GM12878 (cell line): ENCODE results near the gene HAGHL. TPM values are rescaled to one million over a fixed set of nuclear protein-coding genes. Genes with fewer than 3 reads are reported as not detected.
A peak's percentile ranks its signal among the peaks of the same experiment; 100 is the strongest.

Source experiments
- ATAC-seq: fragments of 200-7000 bp; cut with Tn5 transposase; 3 replicates; pipeline ENCODE4 v1.9.1; 2020; ENCODE audit warnings: mild to moderate bottlenecking, moderate library complexity
- BruUV-seq: library from RNA; stranded (reverse); fragments of 400-500 nt; replicated peaks from 2 replicates; lab custom pipeline; 2021; lab: Mats Ljungman, UMichigan
- CTCF ChIA-PET: fragments of 300-600 bp; sonication (Branson Sonifier 250); formaldehyde crosslinking; extraction: SDS; loops from one replicate; lab custom pipeline; 2021; ENCODE audit warnings: inconsistent platforms; lab: Yijun Ruan, JAX
- POLR2A ChIA-PET: fragments of 350-600 bp; formaldehyde crosslinking; extraction: SDS; loops from one replicate; lab custom pipeline; 2021; ENCODE audit warnings: inconsistent platforms; lab: Charles Lee
- RAD21 ChIA-PET: fragments of 300-600 bp; sonication (Branson Sonifier 250); formaldehyde crosslinking; loops from one replicate; lab custom pipeline; 2023; ENCODE audit warnings: antibody characterized with exemption; ENCODE audit not compliant: unreplicated experiment; lab: Charles Lee
- SMC1A ChIA-PET: fragments of 300-600 bp; sonication (Branson Sonifier 250); formaldehyde crosslinking; loops from one replicate; lab custom pipeline; 2023; ENCODE audit not compliant: unreplicated experiment, uncharacterized antibody; lab: Charles Lee
- DNase-seq: peaks from one replicate; pipeline ENCODE4 v3.0.0-alpha.2; 2011; ENCODE audit warnings: low read depth, low spot score
- FAIRE-seq: peaks from 3 replicates; lab custom pipeline; 2011; peaks lifted over from hg19 to GRCh38; lab: Jason Lieb, UNC
- H2AFZ ChIP-seq: 2 replicates; pipeline ENCODE4 v1.6.0; 2011; ENCODE audit warnings: low read depth, low read length, control low read depth; ENCODE audit not compliant: control insufficient read depth
- H3K27ac ChIP-seq: 2 replicates; pipeline ENCODE4 v1.5.1; 2011; ENCODE audit warnings: control low read depth; ENCODE audit not compliant: control insufficient read depth, insufficient read depth
- H3K27me3 ChIP-seq, 2 experiments: replicated peaks in 1 of 2; 2 replicates each; pipeline versions ENCODE4 v1.6.0 to v1.6.1; 2011; ENCODE audit warnings: low read length in 1 of 2; ENCODE audit not compliant: control insufficient read depth in 2 of 2, insufficient read depth in 2 of 2
- H3K36me3 ChIP-seq, 2 experiments: 2 replicates each; pipeline ENCODE4 v1.5.1; 2011; ENCODE audit warnings: low read length in 1 of 2; ENCODE audit not compliant: control insufficient read depth in 2 of 2, insufficient read depth in 2 of 2
- H3K4me1 ChIP-seq: 2 replicates; pipeline ENCODE4 v1.6.1; 2011; ENCODE audit warnings: mild to moderate bottlenecking, low read length, moderate library complexity, mixed read lengths; ENCODE audit not compliant: control insufficient read depth, insufficient read depth
- H3K4me2 ChIP-seq: 2 replicates; pipeline ENCODE4 v1.6.0; 2011; ENCODE audit warnings: control low read depth; ENCODE audit not compliant: control insufficient read depth, insufficient read depth
- H3K4me3 ChIP-seq: fragments of 200-600 bp; sonication (generic); 2 replicates; pipeline ENCODE4 v1.5.1; 2016
- H3K79me2 ChIP-seq: 2 replicates; pipeline ENCODE4 v1.6.0; 2011; ENCODE audit warnings: low read length; ENCODE audit not compliant: control insufficient read depth, insufficient read depth
- H3K9ac ChIP-seq: 2 replicates; pipeline ENCODE4 v1.8.0; 2011; ENCODE audit warnings: low read length, control low read depth, mixed read lengths; ENCODE audit not compliant: control insufficient read depth, insufficient read depth
- H3K9me3 ChIP-seq: replicated peaks from 3 replicates; pipeline ENCODE4 v1.5.1; 2011; ENCODE audit warnings: mild to moderate bottlenecking, low read length; ENCODE audit not compliant: control insufficient read depth, insufficient read depth
- H4K20me1 ChIP-seq: 2 replicates; pipeline ENCODE4 v1.6.0; 2011; ENCODE audit not compliant: control insufficient read depth, insufficient read depth
- CBX3 ChIP-seq: fragments of 200-600 bp; sonication (generic); IDR thresholded peaks from 2 replicates; pipeline ENCODE4 v1.6.1; 2016; ENCODE audit warnings: low read depth, borderline replicate concordance
- DPF2 ChIP-seq: fragments of 450-650 bp; IDR thresholded peaks from 2 replicates; pipeline ENCODE4 v1.6.1; 2017; ENCODE audit warnings: mild to moderate bottlenecking
- GATAD2B ChIP-seq: fragments of 450-650 bp; conservative IDR thresholded peaks from 2 replicates; pipeline ENCODE4 v1.6.1; 2017; ENCODE audit warnings: low read depth, mild to moderate bottlenecking, moderate library complexity
- IKZF1 ChIP-seq: fragments of 450-650 bp; conservative IDR thresholded peaks from 2 replicates; pipeline ENCODE4 v1.6.1; 2017; ENCODE audit warnings: antibody characterized with exemption, mild to moderate bottlenecking
- KLF5 ChIP-seq: fragments of 450-650 bp; IDR thresholded peaks from 2 replicates; pipeline ENCODE4 v1.6.1; 2014; ENCODE audit warnings: mild to moderate bottlenecking; ENCODE audit not compliant: partially characterized antibody
- PML ChIP-seq: IDR thresholded peaks from 2 replicates; pipeline ENCODE4 v1.6.1; 2012; ENCODE audit warnings: low read length, inconsistent platforms
- RAD51 ChIP-seq: fragments of 450-650 bp; IDR thresholded peaks from 2 replicates; pipeline ENCODE4 v1.6.1; 2016; ENCODE audit warnings: moderate library complexity, mild to moderate bottlenecking, inconsistent platforms
- RFX5 ChIP-seq: IDR thresholded peaks from 2 replicates; pipeline ENCODE4 v1.6.1; 2011; ENCODE audit warnings: low read depth, low read length, improper control_type of control experiment
- ZBED1 ChIP-seq: IDR thresholded peaks from 2 replicates; pipeline ENCODE4 v1.6.1; 2016; ENCODE audit warnings: borderline replicate concordance
- WGBS: methylation state at CpG from one replicate; pipeline ENCODE4 v1.1.6; 2016; ENCODE audit warnings: low lambda C conversion rate; ENCODE audit not compliant: insufficient replicate concordance, insufficient coverage; ENCODE audit errors: missing lambda C conversion rate; 5-methylcytosine and 5-hydroxymethylcytosine counted together
- in situ Hi-C: fragments of 300-500 bp; cut with MboI; formaldehyde crosslinking; loops from 9 replicates; pipeline ENCODE4 v1.14.3; 2018; ENCODE audit warnings: mixed read lengths
- intact Hi-C: fragments of 100-400 bp; cut with micrococcal nuclease; formaldehyde crosslinking; loops from one replicate; pipeline ENCODE4 v1.14.2; 2022; ENCODE audit not compliant: unreplicated experiment
- polyA plus RNA-seq, 11 experiments: library from polyadenylated mRNA; depleted of rRNA in 4 of 11; unstranded in 6 of 11; stranded (reverse) in 5 of 11; fragments of >200 nt; fragmentation: Nextera tagmentation in 4 of 11; fragmentation: Illumina TruSeq in 1 of 11; extraction: Ambion mirVana in 4 of 11; extraction: Trizol in 1 of 11; gene quantifications; 1 replicate in 1 of 11; 2 replicates in 10 of 11; pipeline versions ENCODE4 v1.2.1 to v1.2.3, GENCODE V29; 2011 to 2016; ENCODE audit warnings: inconsistent platforms in 2 of 11, missing spikeins in 2 of 11, low read depth in 1 of 11
- total RNA-seq, 4 experiments: library from RNA; depleted of rRNA in 3 of 4; stranded (reverse); fragments of >200 nt in 3 of 4; fragmentation: Illumina TruSeq in 1 of 4; extraction: Trizol in 1 of 4; gene quantifications; 2 replicates each; pipeline versions ENCODE4 v1.2.1 to v1.2.3, GENCODE V29; 2013 to 2021
- TF ChIP-seq, protein P1 (sequence below): fragments of 450-650 bp; conservative IDR thresholded peaks from 2 replicates; pipeline ENCODE4 v1.6.1; 2017; ENCODE audit warnings: mild to moderate bottlenecking, moderate library complexity
- TF ChIP-seq, protein P2 (sequence below): fragments of 450-650 bp; IDR thresholded peaks from 2 replicates; pipeline ENCODE4 v1.6.1; 2017; ENCODE audit warnings: mild to moderate bottlenecking, moderate library complexity
- TF ChIP-seq, protein P3 (sequence below): IDR thresholded peaks from 2 replicates; pipeline ENCODE4 v1.6.1; 2012; ENCODE audit warnings: low read depth, low read length, improper control_type of control experiment

HAGHL gene
- total and polyA plus RNA-seq, 10 of the 15 experiments (the other 5 are each of a cell fraction or from before 2014, with no cell fraction given) = 0.23 to 44.6 (median 16.4) TPM

DNA sequence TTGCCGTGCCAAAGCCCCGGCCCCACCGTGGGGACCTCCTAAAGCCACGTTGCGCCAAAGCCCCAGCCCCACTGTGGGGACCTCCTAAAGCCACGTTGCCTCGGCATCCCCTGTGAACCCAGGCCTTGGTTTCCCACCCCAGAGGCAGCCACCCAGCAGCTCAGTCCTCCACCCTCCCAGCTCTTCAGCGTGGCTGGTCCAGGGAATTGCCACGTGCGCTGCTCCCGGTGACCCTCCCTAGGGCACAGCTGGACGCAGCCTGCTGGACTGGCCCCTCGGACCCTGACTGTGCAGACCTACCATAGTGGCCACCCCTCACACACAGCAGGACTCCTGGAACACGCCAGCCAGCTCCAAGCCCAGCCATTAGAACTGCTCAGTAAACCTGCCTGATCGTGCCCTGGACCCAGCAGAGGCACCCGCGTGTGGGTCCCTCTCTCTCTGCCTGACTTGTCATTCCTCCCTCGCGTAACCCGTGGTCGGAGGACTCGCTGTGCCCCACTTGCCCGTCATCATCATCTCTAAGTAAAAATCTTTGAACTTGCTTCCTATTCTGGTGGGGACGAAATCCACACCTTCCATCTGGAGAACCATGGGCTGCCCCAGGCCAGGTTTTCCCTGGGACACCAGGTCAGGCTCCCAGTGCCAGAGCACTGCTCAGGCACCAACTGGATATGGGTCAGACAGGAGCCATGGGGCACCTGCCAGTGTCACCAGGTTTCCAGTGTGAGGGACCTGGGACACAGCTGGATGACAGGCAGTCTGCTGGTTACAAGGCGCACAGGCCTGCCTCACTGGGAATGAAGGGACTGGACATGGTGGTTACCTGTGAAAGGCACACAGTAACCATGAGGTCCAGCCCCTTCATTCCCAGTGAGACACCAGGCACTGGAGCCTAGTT lies 8.3 kb downstream of the HAGHL start:
- Histone ChIP-seq H3K4me2 (peak overlapping the region; percentile 79), H3K79me2 (peaks cover 11% of the 10 kb centered on the region), H3K4me1 (peaks cover 42% of the 10 kb centered on the region), H3K4me3 (peak overlapping the region; percentile 49; the same call in 1 of the 2 replicates), H2AFZ (no peak overlapping the region), H3K36me3 (peaks cover 7 to 9% of the 10 kb centered on the region in 2 experiments; a peak in 3 of 4 replicates), H3K9ac (peak overlapping the region; percentile 56), H3K9me3 (no peaks in the 10 kb centered on the region), H3K27me3 (no peaks in the 10 kb centered on the region), H4K20me1 (no peaks in the 10 kb centered on the region), H3K27ac (peak overlapping the region; percentile 83)
- WGBS = 85% methylated on average over 25 of the region's 25 CpGs
- in situ Hi-C loops (no loop called here), intact Hi-C loops (no loop called here)
- DNase-seq (no peak), FAIRE-seq (no peak), ATAC-seq (no peak)
- RAD21 ChIA-PET = no interaction called here
- CTCF ChIA-PET = interaction anchor here (1.4 to 3.5 kb wide), 3 partner anchors 13 to 23 kb away, joined by 3 to 17 read pairs (median 13); partner anchors contain the start of gene ANTKMT
- POLR2A ChIA-PET = interaction anchor here (0.9 to 7.3 kb wide), 3 partner anchors 8 to 40 kb away, joined by 3 to 60 read pairs (median 3); partner anchors contain the start of genes CCDC78 and HAGHL
- SMC1A ChIA-PET = interaction anchor here (1.5 kb wide), 1 partner anchor 23 kb away, joined by 3 read pairs; no protein-coding TSS in a partner anchor
- BruUV-seq = no TSS peak
- TF ChIP-seq PML (no peak), KLF5 (no peak), RAD51 (no peak), RFX5 (no peak), IKZF1 (no peak), GATAD2B (no peak), ZBED1 (no peak), CBX3 (no peak), DPF2 (no peak)
- TF ChIP-seq, protein P1, sequence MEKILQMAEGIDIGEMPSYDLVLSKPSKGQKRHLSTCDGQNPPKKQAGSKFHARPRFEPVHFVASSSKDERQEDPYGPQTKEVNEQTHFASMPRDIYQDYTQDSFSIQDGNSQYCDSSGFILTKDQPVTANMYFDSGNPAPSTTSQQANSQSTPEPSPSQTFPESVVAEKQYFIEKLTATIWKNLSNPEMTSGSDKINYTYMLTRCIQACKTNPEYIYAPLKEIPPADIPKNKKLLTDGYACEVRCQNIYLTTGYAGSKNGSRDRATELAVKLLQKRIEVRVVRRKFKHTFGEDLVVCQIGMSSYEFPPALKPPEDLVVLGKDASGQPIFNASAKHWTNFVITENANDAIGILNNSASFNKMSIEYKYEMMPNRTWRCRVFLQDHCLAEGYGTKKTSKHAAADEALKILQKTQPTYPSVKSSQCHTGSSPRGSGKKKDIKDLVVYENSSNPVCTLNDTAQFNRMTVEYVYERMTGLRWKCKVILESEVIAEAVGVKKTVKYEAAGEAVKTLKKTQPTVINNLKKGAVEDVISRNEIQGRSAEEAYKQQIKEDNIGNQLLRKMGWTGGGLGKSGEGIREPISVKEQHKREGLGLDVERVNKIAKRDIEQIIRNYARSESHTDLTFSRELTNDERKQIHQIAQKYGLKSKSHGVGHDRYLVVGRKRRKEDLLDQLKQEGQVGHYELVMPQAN = no peak
- TF ChIP-seq, protein P2, sequence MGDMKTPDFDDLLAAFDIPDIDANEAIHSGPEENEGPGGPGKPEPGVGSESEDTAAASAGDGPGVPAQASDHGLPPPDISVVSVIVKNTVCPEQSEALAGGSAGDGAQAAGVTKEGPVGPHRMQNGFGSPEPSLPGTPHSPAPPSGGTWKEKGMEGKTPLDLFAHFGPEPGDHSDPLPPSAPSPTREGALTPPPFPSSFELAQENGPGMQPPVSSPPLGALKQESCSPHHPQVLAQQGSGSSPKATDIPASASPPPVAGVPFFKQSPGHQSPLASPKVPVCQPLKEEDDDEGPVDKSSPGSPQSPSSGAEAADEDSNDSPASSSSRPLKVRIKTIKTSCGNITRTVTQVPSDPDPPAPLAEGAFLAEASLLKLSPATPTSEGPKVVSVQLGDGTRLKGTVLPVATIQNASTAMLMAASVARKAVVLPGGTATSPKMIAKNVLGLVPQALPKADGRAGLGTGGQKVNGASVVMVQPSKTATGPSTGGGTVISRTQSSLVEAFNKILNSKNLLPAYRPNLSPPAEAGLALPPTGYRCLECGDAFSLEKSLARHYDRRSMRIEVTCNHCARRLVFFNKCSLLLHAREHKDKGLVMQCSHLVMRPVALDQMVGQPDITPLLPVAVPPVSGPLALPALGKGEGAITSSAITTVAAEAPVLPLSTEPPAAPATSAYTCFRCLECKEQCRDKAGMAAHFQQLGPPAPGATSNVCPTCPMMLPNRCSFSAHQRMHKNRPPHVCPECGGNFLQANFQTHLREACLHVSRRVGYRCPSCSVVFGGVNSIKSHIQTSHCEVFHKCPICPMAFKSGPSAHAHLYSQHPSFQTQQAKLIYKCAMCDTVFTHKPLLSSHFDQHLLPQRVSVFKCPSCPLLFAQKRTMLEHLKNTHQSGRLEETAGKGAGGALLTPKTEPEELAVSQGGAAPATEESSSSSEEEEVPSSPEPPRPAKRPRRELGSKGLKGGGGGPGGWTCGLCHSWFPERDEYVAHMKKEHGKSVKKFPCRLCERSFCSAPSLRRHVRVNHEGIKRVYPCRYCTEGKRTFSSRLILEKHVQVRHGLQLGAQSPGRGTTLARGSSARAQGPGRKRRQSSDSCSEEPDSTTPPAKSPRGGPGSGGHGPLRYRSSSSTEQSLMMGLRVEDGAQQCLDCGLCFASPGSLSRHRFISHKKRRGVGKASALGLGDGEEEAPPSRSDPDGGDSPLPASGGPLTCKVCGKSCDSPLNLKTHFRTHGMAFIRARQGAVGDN = no peak
- TF ChIP-seq, protein P3, sequence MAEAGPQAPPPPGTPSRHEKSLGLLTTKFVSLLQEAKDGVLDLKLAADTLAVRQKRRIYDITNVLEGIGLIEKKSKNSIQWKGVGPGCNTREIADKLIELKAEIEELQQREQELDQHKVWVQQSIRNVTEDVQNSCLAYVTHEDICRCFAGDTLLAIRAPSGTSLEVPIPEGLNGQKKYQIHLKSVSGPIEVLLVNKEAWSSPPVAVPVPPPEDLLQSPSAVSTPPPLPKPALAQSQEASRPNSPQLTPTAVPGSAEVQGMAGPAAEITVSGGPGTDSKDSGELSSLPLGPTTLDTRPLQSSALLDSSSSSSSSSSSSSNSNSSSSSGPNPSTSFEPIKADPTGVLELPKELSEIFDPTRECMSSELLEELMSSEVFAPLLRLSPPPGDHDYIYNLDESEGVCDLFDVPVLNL = no peak
